ENCODE measurements around the gene RPL7A. TPM values are rescaled to one million over a fixed set of nuclear protein-coding genes. Genes with fewer than 3 reads are reported as not detected.

The RPL7A gene
- total RNA-seq, 6 experiments from 2014 or later, result 2,011 to 2,156 (median 2,046) TPM

DNA sequence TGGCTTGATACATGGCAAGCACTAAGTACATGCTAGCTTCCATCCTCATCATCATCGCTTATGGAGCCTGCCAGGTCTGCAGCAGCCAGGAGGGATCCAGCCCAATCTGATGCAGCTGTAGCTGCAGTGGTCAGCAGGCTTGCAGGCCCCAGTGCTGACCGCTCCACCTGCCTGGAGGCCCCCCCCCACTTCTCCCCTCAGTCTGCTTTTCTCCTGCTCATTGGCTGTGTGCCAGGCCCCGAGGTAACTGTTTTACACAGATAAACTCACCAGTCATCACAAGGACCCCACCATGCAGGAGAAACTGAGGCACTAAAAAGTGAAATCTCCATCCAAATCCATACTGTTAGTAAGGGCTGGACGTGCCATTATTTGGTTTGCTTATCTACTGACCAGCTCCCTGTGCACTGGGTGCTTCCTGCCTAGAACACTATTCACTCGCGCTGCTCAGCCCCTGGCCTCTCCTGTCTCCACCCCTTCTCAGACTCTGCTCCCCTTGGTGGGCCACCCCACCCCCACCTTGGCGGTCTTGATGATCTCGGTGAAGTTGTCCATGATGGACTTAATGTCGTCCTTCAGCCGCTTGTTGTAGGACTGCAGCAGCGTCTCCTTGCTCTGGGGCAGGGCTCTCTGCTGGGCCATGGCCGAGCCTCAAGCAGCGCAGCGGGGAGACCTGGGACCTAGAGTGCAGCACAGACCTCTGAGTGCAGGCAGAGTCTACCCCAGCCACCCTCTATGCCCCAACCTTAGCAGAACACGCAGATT, 1.8 kb upstream of the RPL7A start:
- Mint-ChIP-seq H3K36me3 (ENCODE audit: low read depth) (peaks cover 33% of the 10 kb centered on the region), H3K9me3 (peaks cover 8% of the 10 kb centered on the region; the same call in 1 of the 2 replicates), H3K27ac (peak overlapping the region; percentile 83), H3K4me3 (peak overlapping the region; percentile 99), H3K27me3 (ENCODE audit: insufficient read depth) (peaks cover 14% of the 10 kb centered on the region), H3K4me1 (ENCODE audit: low read depth) (peaks cover 28% of the 10 kb centered on the region)
- DNase-seq, result no peak
- TF ChIP-seq, protein P1, sequence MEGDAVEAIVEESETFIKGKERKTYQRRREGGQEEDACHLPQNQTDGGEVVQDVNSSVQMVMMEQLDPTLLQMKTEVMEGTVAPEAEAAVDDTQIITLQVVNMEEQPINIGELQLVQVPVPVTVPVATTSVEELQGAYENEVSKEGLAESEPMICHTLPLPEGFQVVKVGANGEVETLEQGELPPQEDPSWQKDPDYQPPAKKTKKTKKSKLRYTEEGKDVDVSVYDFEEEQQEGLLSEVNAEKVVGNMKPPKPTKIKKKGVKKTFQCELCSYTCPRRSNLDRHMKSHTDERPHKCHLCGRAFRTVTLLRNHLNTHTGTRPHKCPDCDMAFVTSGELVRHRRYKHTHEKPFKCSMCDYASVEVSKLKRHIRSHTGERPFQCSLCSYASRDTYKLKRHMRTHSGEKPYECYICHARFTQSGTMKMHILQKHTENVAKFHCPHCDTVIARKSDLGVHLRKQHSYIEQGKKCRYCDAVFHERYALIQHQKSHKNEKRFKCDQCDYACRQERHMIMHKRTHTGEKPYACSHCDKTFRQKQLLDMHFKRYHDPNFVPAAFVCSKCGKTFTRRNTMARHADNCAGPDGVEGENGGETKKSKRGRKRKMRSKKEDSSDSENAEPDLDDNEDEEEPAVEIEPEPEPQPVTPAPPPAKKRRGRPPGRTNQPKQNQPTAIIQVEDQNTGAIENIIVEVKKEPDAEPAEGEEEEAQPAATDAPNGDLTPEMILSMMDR (IDR thresholded peaks at IDR 0.05), result no peak

DNA sequence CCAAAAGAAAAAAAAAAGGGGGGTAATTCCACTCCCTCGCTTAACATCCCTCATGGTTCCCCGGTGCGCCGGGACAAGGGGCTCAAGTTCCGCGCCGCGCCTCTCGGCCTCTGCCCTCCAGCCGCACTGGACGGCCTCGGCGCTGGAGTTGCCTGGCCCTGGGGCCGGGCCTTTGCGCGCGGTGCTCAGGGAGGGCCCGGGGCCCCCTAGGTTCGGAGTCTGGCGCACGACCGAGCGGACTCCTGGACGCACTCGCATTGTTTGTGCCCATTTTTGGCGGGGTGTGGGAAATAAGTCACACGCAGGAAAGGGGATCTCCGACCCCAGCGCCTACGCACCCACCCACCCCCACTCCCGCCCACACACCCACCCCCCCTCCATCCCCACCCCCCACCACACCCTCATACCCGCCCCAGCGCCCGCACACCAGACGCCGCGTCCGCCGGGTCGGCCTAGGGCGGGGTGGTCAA, 468 bp upstream of the RPL7A start:
- Mint-ChIP-seq H3K36me3 (ENCODE audit: low read depth) (peaks cover 34% of the 10 kb centered on the region), H3K9me3 (peaks cover 8% of the 10 kb centered on the region; the same call in 1 of the 2 replicates), H3K27ac (peak overlapping the region; percentile 98), H3K4me3 (peak overlapping the region; percentile 99), H3K4me1 (ENCODE audit: low read depth) (peaks cover 28% of the 10 kb centered on the region), H3K27me3 (ENCODE audit: insufficient read depth) (peaks cover 14% of the 10 kb centered on the region)
- TF ChIP-seq, protein P1 (IDR thresholded peaks at IDR 0.05), result peak; percentile 44
- DNase-seq, result no peak

DNA sequence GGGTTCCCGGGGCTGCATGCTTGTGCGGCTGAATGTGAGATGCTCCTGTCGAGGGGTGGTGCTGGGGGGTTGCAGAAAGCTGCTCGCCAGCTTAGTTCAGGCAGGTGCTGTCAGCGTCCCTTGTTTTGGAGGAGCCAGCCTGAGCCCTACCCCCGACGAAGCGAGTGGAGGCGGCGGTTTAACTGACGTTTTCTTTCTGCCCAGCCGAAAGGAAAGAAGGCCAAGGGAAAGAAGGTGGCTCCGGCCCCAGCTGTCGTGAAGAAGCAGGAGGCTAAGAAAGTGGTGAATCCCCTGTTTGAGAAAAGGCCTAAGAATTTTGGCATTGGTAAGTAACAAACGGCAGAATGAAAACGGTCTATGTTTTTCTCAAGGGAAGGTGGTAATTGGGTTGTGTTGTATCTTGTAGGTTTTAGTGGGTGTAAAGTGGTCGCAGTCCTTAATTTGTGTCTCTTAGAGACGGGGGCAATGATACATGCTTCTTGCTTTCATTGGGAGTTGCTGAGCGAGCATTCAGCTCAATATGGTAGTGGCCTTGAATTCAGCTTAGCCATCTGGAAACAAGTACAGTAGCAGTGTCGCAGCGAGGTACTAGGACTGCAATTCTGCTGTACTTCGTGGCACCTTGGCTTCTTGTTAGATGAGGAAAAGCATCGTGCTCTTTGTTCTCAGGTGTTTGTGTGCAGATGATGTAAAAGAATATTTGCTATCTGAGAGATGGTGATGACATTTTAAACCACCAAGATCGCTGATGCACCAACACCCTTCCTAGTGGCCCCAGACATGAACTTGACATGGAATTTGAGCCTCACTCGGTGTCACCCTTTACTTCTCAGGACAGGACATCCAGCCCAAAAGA, 928 bp downstream of the RPL7A start:
- H3K4me1 Mint-ChIP-seq (ENCODE audit: low read depth), result peaks cover 28% of the 10 kb centered on the region
- H3K36me3 Mint-ChIP-seq (ENCODE audit: low read depth), result peaks cover 40% of the 10 kb centered on the region
- no peak for DNase-seq
- H3K27ac Mint-ChIP-seq, result peak overlapping the region; percentile 98
- H3K27me3 Mint-ChIP-seq (ENCODE audit: insufficient read depth), result peaks cover 14% of the 10 kb centered on the region
- peak overlapping the region; percentile 99 for H3K4me3 Mint-ChIP-seq
- TF ChIP-seq, protein P1 (IDR thresholded peaks at IDR 0.05), result no peak
- peaks cover 8% of the 10 kb centered on the region; the same call in 1 of the 2 replicates for H3K9me3 Mint-ChIP-seq

DNA sequence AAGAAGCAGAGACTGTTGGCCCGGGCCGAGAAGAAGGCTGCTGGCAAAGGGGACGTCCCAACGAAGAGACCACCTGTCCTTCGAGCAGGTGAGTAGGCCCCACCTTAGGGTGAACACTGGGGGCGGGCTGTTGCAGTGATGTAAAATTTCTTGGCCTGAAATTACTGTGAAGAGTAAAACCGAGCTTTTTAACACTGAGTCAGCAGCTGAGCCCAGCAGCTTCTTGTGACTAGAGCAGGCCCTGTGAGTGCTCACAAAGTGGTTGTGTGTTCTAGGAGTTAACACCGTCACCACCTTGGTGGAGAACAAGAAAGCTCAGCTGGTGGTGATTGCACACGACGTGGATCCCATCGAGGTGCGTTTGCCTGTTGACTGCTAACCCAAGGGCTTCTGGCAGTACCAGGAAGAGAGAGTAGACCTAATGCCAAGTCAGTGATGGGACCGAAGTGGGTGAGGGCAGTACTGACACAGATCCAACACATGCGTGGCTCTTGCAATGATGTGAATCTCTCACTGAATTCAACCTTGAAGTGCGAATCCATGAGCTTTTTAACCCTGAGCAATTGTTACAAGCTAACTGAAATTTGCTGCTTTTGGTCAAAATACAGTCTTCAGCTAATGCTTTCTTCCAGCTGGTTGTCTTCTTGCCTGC, 2.1 kb downstream of the RPL7A start:
- TF ChIP-seq, protein P1 (IDR thresholded peaks at IDR 0.05), result no peak
- peaks cover 14% of the 10 kb centered on the region for H3K27me3 Mint-ChIP-seq (ENCODE audit: insufficient read depth)
- H3K9me3 Mint-ChIP-seq, result peaks cover 8% of the 10 kb centered on the region; the same call in 1 of the 2 replicates
- peaks cover 40% of the 10 kb centered on the region for H3K36me3 Mint-ChIP-seq (ENCODE audit: low read depth)
- no peak for DNase-seq
- H3K4me1 Mint-ChIP-seq (ENCODE audit: low read depth), result peaks cover 34% of the 10 kb centered on the region
- H3K27ac Mint-ChIP-seq, result peak overlapping the region; percentile 98
- peak overlapping the region; percentile 99 for H3K4me3 Mint-ChIP-seq

DNA sequence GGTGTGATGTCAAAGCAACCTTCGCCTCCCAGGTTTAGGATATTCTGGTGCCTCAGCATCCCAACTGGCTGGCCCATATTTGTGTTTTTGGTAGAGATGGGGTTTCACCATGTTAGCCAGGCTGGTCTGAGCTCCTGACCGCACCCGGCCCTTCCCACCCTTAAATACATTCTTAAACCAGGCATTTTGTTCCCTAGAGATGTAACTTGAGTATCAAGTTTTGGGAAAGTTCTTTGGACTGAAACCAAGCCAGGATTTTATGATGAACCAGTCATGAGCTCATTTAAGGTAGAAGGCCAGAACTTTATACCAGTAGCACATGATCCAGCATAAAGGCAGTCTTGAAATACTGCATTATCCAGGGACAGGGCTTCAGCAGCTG, 3.5 kb downstream of the RPL7A start:
- Mint-ChIP-seq H3K27ac (peak overlapping the region; percentile 70), H3K4me3 (no peak overlapping the region)

More for the DNA sequence above, 3.5 kb downstream of the RPL7A start:
- peaks cover 17% of the 10 kb centered on the region for H3K27me3 Mint-ChIP-seq (ENCODE audit: insufficient read depth)
- peaks cover 8% of the 10 kb centered on the region; the same call in 1 of the 2 replicates for H3K9me3 Mint-ChIP-seq
- H3K36me3 Mint-ChIP-seq (ENCODE audit: low read depth), result peaks cover 40% of the 10 kb centered on the region
- no peak for DNase-seq
- TF ChIP-seq, protein P1 (IDR thresholded peaks at IDR 0.05), result no peak
- peaks cover 33% of the 10 kb centered on the region for H3K4me1 Mint-ChIP-seq (ENCODE audit: low read depth)

Data from HFFc6 (cell line).